Tongue (tissue), 2 donors: Measurements from ENCODE around the gene ZMYM4. TPM values are rescaled to one million over a fixed set of nuclear protein-coding genes. Genes with fewer than 3 reads are reported as not detected.
"Not testable (repeated sequence)": the region's sequence is repeated elsewhere in the genome, so short reads cannot be mapped to it uniquely, and the experiment has no call there.

Source experiments
- DNase-seq: peaks from one replicate; pipeline ENCODE4 v3.0.0-alpha.2; 2015
- total RNA-seq: library from RNA; depleted of rRNA; stranded (reverse); fragments of >200 nt; gene quantifications from one replicate; pipeline ENCODE4 v1.2.3, GENCODE V29; 2014

ZMYM4 gene
- total RNA-seq, 1 donor from 2014 or later = 54.4 TPM

- DNase-seq = no peak
Observed at GRCh38 chr1:35326246-35326866, 57.8 kb downstream of the ZMYM4 start.

GRCh38 chr1:35331618-35332017 lies 63.1 kb downstream of the ZMYM4 start:
- not testable (repeated sequence) for DNase-seq

GRCh38 chr1:35334485-35334884 lies 66.0 kb downstream of the ZMYM4 start:
- DNase-seq = no peak

GRCh38 chr1:35340519-35340918 lies 72.0 kb downstream of the ZMYM4 start:
- DNase-seq = no peak

- no peak for DNase-seq
Observed at GRCh38 chr1:35345439-35345981, 77.0 kb downstream of the ZMYM4 start.

- DNase-seq = no peak
Observed at GRCh38 chr1:35350872-35351271, 82.4 kb downstream of the ZMYM4 start.

GRCh38 chr1:35359995-35360394 lies 91.5 kb downstream of the ZMYM4 start:
- no peak for DNase-seq

GRCh38 chr1:35361638-35362037 lies 93.1 kb downstream of the ZMYM4 start:
- no peak for DNase-seq

- no peak for DNase-seq
Observed at GRCh38 chr1:35364741-35365140, 96.2 kb downstream of the ZMYM4 start.

GRCh38 chr1:35367914-35368313 lies 99.4 kb downstream of the ZMYM4 start:
- DNase-seq = no peak

- peak; percentile 96 for DNase-seq
Observed at GRCh38 chr1:35369922-35370671, 101.6 kb downstream of the ZMYM4 start.

- DNase-seq = no peak
Observed at GRCh38 chr1:35371506-35371905, 103.0 kb downstream of the ZMYM4 start.

- DNase-seq = no peak
Observed at GRCh38 chr1:35377555-35377954, 109.0 kb downstream of the ZMYM4 start.

GRCh38 chr1:35379317-35380000 lies 111.0 kb downstream of the ZMYM4 start:
- no peak for DNase-seq

GRCh38 chr1:35380111-35380510 lies 111.6 kb downstream of the ZMYM4 start:
- not testable (repeated sequence) for DNase-seq

- no peak for DNase-seq
Observed at GRCh38 chr1:35382107-35382506, 113.6 kb downstream of the ZMYM4 start.

GRCh38 chr1:35386290-35386689 lies 117.8 kb downstream of the ZMYM4 start:
- DNase-seq = no peak

GRCh38 chr1:35386959-35387358 lies 118.5 kb downstream of the ZMYM4 start:
- DNase-seq = no peak

GRCh38 chr1:35390600-35391494 lies 122.3 kb downstream of the ZMYM4 start:
- DNase-seq = no peak

GRCh38 chr1:35394386-35394785 lies 125.9 kb downstream of the ZMYM4 start:
- DNase-seq = no peak

- no peak for DNase-seq
Observed at GRCh38 chr1:35398739-35399138, 130.2 kb downstream of the ZMYM4 start.

- DNase-seq = no peak
Observed at GRCh38 chr1:35401049-35401448, 132.5 kb downstream of the ZMYM4 start.
